Osteoblast (primary cell): ENCODE results near the gene GOLIM4. TPM values are rescaled to one million over a fixed set of nuclear protein-coding genes. Genes with fewer than 3 reads are reported as not detected.

Experiments
- DNase-seq: peaks from one replicate; pipeline ENCODE4 v3.0.0; 2011; ENCODE audit warnings: low spot score, mixed read lengths; ENCODE audit not compliant: insufficient read length; ENCODE audit errors: missing footprints
- H2AFZ ChIP-seq: 2 replicates; pipeline ENCODE4 v1.6.0; 2011; ENCODE audit warnings: mild to moderate bottlenecking, low read length
- H3K27ac ChIP-seq: 2 replicates; pipeline ENCODE4 v1.5.1; 2011; ENCODE audit warnings: mild to moderate bottlenecking, low read depth, low read length, moderate library complexity
- H3K27me3 ChIP-seq: 2 replicates; pipeline ENCODE4 v1.6.0; 2012; ENCODE audit warnings: mild to moderate bottlenecking, control low read depth, inconsistent platforms, low read length, moderate library complexity; ENCODE audit not compliant: insufficient read depth
- H3K36me3 ChIP-seq: 2 replicates; pipeline ENCODE4 v1.5.1; 2011; ENCODE audit warnings: mild to moderate bottlenecking, low read length, control low read depth, moderate library complexity; ENCODE audit not compliant: insufficient read depth
- H3K4me1 ChIP-seq: 2 replicates; pipeline ENCODE4 v1.5.1; 2011; ENCODE audit warnings: mild to moderate bottlenecking, low read length, control low read depth, moderate library complexity; ENCODE audit not compliant: insufficient read depth
- H3K4me2 ChIP-seq: 2 replicates; pipeline ENCODE4 v1.6.0; 2011; ENCODE audit warnings: mild to moderate bottlenecking, low read length; ENCODE audit not compliant: insufficient read depth
- H3K4me3 ChIP-seq: fragments of 200-600 bp; sonication (generic); 3 replicates; pipeline ENCODE4 v1.5.1; 2012; ENCODE audit warnings: mild to moderate bottlenecking, low read length, inconsistent platforms; ENCODE audit not compliant: insufficient read depth
- H3K79me2 ChIP-seq: 2 replicates; pipeline ENCODE4 v1.6.0; 2012; ENCODE audit warnings: mild to moderate bottlenecking, low read length, control low read depth, inconsistent platforms; ENCODE audit not compliant: insufficient read depth
- H3K9me3 ChIP-seq: 2 replicates; pipeline ENCODE4 v1.5.1; 2011; ENCODE audit warnings: low read depth, low read length, control low read depth
- H4K20me1 ChIP-seq: 2 replicates; pipeline ENCODE4 v1.6.0; 2012; ENCODE audit warnings: mild to moderate bottlenecking, low read length, control low read depth; ENCODE audit not compliant: insufficient read depth
- CTCF ChIP-seq: IDR thresholded peaks from 2 replicates; pipeline ENCODE4 v1.5.1; 2011; ENCODE audit warnings: mild to moderate bottlenecking, low read depth, low read length, moderate library complexity; ENCODE audit errors: extremely low read depth
- total RNA-seq: library from RNA; depleted of rRNA; stranded (reverse); fragments of >200 nt; gene quantifications from 2 replicates; pipeline ENCODE4 v1.2.3, GENCODE V29; 2012

Gene GOLIM4
- total RNA-seq, 1 donor, result 44.5 TPM

- no peak for TF ChIP-seq CTCF
- H3K9me3 ChIP-seq, result no peaks in the 10 kb centered on the region
- no peak overlapping the region for H3K4me3 ChIP-seq
- DNase-seq, result no peak
- peaks cover 4% of the 10 kb centered on the region for H3K4me1 ChIP-seq
- H2AFZ ChIP-seq, result no peak overlapping the region
- H4K20me1 ChIP-seq, result peaks cover 19% of the 10 kb centered on the region
- no peaks in the 10 kb centered on the region for H3K27me3 ChIP-seq
- H3K27ac ChIP-seq, result no peak overlapping the region
- H3K36me3 ChIP-seq, result no peaks in the 10 kb centered on the region
- H3K4me2 ChIP-seq, result no peak overlapping the region
- H3K79me2 ChIP-seq, result peaks cover 96% of the 10 kb centered on the region
Observed at GRCh38 chr3:168086541-168087260, 9.0 kb downstream of the GOLIM4 start.

- H3K9me3 ChIP-seq, result no peaks in the 10 kb centered on the region
- no peak for TF ChIP-seq CTCF
- peaks cover 7% of the 10 kb centered on the region for H3K4me1 ChIP-seq
- no peak for DNase-seq
- peaks cover 25% of the 10 kb centered on the region for H4K20me1 ChIP-seq
- no peak overlapping the region for H3K4me3 ChIP-seq
- H3K36me3 ChIP-seq, result no peaks in the 10 kb centered on the region
- H3K27me3 ChIP-seq, result no peaks in the 10 kb centered on the region
- H3K27ac ChIP-seq, result no peak overlapping the region
- no peak overlapping the region for H2AFZ ChIP-seq
- peaks cover 96% of the 10 kb centered on the region for H3K79me2 ChIP-seq
- H3K4me2 ChIP-seq, result no peak overlapping the region
Observed at GRCh38 chr3:168085491-168086119, 10.1 kb downstream of the GOLIM4 start.

GRCh38 chr3:168083906-168084305 is 11.8 kb downstream of the GOLIM4 start:
- TF ChIP-seq CTCF, result no peak
- no peak overlapping the region for H3K4me2 ChIP-seq
- no peaks in the 10 kb centered on the region for H3K36me3 ChIP-seq
- peaks cover 19% of the 10 kb centered on the region for H4K20me1 ChIP-seq
- no peak overlapping the region for H3K27ac ChIP-seq
- H3K4me3 ChIP-seq, result no peak overlapping the region
- DNase-seq, result no peak
- H3K9me3 ChIP-seq, result no peaks in the 10 kb centered on the region
- no peak overlapping the region for H2AFZ ChIP-seq
- H3K79me2 ChIP-seq, result peaks cover 91% of the 10 kb centered on the region
- H3K27me3 ChIP-seq, result no peaks in the 10 kb centered on the region
- H3K4me1 ChIP-seq, result peaks cover 7% of the 10 kb centered on the region

GRCh38 chr3:168081856-168082255 is 13.9 kb downstream of the GOLIM4 start:
- Histone ChIP-seq H3K27ac (no peak overlapping the region), H3K36me3 (no peaks in the 10 kb centered on the region), H3K79me2 (peaks cover 82% of the 10 kb centered on the region), H3K4me1 (peaks cover 7% of the 10 kb centered on the region), H3K27me3 (no peaks in the 10 kb centered on the region), H3K4me2 (no peak overlapping the region), H3K4me3 (no peak overlapping the region), H4K20me1 (peaks cover 19% of the 10 kb centered on the region), H2AFZ (no peak overlapping the region), H3K9me3 (no peaks in the 10 kb centered on the region)
- DNase-seq, result no peak
- no peak for TF ChIP-seq CTCF
